ENCODE data around the gene DHX8. TPM values are rescaled to one million over a fixed set of nuclear protein-coding genes. Genes with fewer than 3 reads are reported as not detected.
"Not testable (repeated sequence)": the region's sequence is repeated elsewhere in the genome, so short reads cannot be mapped to it uniquely, and the experiment has no call there.

DHX8 gene
- total and polyA plus RNA-seq, 7 donors, result 13.4 to 42.5 (median 27.5) TPM

DNA sequence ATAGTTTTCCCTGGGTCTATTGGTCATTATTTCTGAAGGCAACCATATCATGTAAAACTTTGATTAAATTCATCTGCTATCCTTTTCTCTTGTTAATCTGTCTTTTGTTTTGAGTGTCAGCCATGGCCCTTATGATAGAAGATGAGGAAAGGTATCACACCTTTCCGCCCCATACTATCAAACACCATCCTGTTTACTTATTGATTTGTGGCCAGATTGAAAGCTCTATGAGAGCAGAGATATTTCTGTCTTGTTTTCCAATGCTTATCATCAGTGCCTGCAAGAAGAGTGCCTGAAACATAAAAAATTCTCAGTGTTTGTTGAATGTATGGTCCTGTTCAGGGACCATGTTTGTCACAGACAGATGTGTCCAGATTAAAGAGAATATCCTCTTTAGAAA, 22.6 kb upstream of the DHX8 start:
- H3K4me3 ChIP-seq, result no peak overlapping the region
- ATAC-seq (no peak), DNase-seq (no peak)
- H3K36me3 ChIP-seq (ENCODE audit: insufficient read depth in 1 of 2, low read depth in 1 of 2), result no peaks in the 10 kb centered on the region
- peaks cover 4% of the 10 kb centered on the region for H3K4me1 ChIP-seq
- peaks cover 0 to 4% (median 2%) of the 10 kb centered on the region in 3 donors for H3K27me3 ChIP-seq (ENCODE audit: insufficient read depth in 3 of 3, low read length in 2 of 3)
- no peak for TF ChIP-seq CTCF (IDR thresholded peaks at IDR 0.05)
- intact Hi-C loops (cut with DNase I), result no loop called here
- no peak overlapping the region for H3K27ac ChIP-seq
- 95 to 98% (median 97%) methylated on average over 1 of the region's 1 CpG for WGBS, 3 donors
- H3K9me3 ChIP-seq, result no peaks in the 10 kb centered on the region

DNA sequence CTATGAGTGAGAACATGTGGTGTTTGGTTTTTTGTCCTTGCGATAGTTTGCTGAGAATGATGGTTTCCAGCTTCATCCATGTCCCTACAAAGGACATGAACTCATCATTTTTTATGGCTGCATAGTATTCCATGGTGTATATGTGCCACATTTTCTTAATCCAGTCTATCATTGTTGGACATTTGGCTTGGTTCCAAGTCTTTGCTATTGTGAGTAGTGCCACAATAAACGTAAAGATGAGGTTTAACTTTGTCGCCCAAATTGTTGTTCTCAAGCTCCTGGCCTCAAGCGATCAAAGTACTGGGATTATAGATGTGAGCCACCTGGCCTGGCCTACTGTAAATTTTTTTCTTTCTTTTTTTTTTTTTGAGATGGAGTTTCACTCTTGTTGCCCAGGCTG, 21.2 kb upstream of the DHX8 start:
- H3K36me3 ChIP-seq (ENCODE audit: insufficient read depth in 1 of 2, low read depth in 1 of 2); ATAC-seq; H3K9me3 ChIP-seq; H3K27ac ChIP-seq; DNase-seq; H3K4me1 ChIP-seq; H3K4me3 ChIP-seq; intact Hi-C loops (cut with DNase I); H3K27me3 ChIP-seq (ENCODE audit: insufficient read depth in 3 of 3, low read length in 2 of 3): not testable (repeated sequence)
- 85 to 86% (median 86%) methylated on average over 3 of the region's 4 CpGs for WGBS, 3 donors

DNA sequence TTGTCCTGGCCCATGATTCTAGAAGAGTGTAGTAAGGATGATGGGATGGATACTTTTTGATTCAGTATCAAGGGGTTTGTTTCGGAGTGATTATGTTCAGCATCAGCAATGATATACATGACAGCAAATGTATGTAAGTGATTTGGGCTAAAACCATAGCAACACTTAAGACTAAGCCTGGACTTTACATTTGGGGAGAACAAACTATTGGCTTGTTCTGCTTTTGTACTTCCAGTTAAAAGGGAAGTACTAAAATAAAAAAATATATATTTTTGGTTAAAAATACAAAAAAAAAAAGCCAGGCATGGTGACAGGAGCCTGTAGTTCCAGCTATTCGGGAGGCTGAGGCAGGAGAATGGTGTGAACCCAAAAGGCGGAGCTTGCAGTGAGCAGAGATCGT, 20.5 kb upstream of the DHX8 start:
- Histone ChIP-seq H3K4me3 (no peak overlapping the region), H3K4me1 (no peaks in the 10 kb centered on the region), H3K27me3 (ENCODE audit: insufficient read depth in 3 of 3, low read length in 2 of 3) (peaks cover 0 to 4% (median 3%) of the 10 kb centered on the region in 3 donors), H3K27ac (no peak overlapping the region), H3K9me3 (no peaks in the 10 kb centered on the region), H3K36me3 (ENCODE audit: insufficient read depth in 1 of 2, low read depth in 1 of 2) (no peaks in the 10 kb centered on the region)
- DNase-seq (no peak), ATAC-seq (no peak)
- no peak for TF ChIP-seq CTCF (IDR thresholded peaks at IDR 0.05)
- 87 to 89% (median 88%) methylated on average over 4 of the region's 4 CpGs for WGBS, 3 donors
- intact Hi-C loops (cut with DNase I), result no loop called here

- WGBS, 3 donors, result 88 to 92% (median 90%) methylated on average over 1 of the region's 1 CpG
- H3K4me3 ChIP-seq, result no peak overlapping the region
- intact Hi-C loops (cut with DNase I), result no loop called here
- DNase-seq, result no peak
- no peak overlapping the region for H3K27ac ChIP-seq
- H3K4me1 ChIP-seq, result no peaks in the 10 kb centered on the region
- H3K36me3 ChIP-seq (ENCODE audit: insufficient read depth in 1 of 2, low read depth in 1 of 2), result no peaks in the 10 kb centered on the region
- TF ChIP-seq CTCF (IDR thresholded peaks at IDR 0.05), result no peak
- no peak for ATAC-seq
- H3K9me3 ChIP-seq, result no peaks in the 10 kb centered on the region
- peaks cover 0 to 4% (median 3%) of the 10 kb centered on the region in 3 donors for H3K27me3 ChIP-seq (ENCODE audit: insufficient read depth in 3 of 3, low read length in 2 of 3)
These were observed 19.7 kb upstream of the DHX8 start for GRCh38 chr17:43464046-43464445.

- Histone ChIP-seq H3K27me3 (ENCODE audit: insufficient read depth in 3 of 3, low read length in 2 of 3) (peaks cover 0 to 4% (median 3%) of the 10 kb centered on the region in 3 donors), H3K9me3 (no peaks in the 10 kb centered on the region), H3K4me3 (no peak overlapping the region), H3K36me3 (ENCODE audit: insufficient read depth in 1 of 2, low read depth in 1 of 2) (no peaks in the 10 kb centered on the region), H3K27ac (no peak overlapping the region), H3K4me1 (no peaks in the 10 kb centered on the region)
- ATAC-seq, result no peak
- no peak for TF ChIP-seq CTCF (IDR thresholded peaks at IDR 0.05)
- WGBS, 3 donors, result 83 to 87% (median 83%) methylated on average over 9 of the region's 9 CpGs
- DNase-seq, result no peak
- intact Hi-C loops (cut with DNase I), result loop anchor here in 1 of 2 donors (5.0 kb wide), 1 partner anchor 53 kb away; no protein-coding TSS in a partner anchor
These were observed 18.7 kb upstream of the DHX8 start for GRCh38 chr17:43465049-43465448.

Data from psoas muscle (tissue), 8 donors.